A549 (cell line): ENCODE data around the gene CPED1. TPM values are rescaled to one million over a fixed set of nuclear protein-coding genes. Genes with fewer than 3 reads are reported as not detected.

Experiments
- ATAC-seq, 2 experiments: fragments of 200-7000 bp in 1 of 2; fragments of >200 bp in 1 of 2; cut with Nextera tagmentation in 1 of 2; cut with Tn5 transposase in 1 of 2; 3 replicates each; pipeline versions ENCODE4 v1.8.0 to v1.9.1; 2018 to 2020; ENCODE audit warnings: mild to moderate bottlenecking in 1 of 2, moderate library complexity in 1 of 2
- CTCF ChIA-PET: fragments of 300-600 bp; sonication (Branson Sonifier 250); formaldehyde crosslinking; extraction: SDS; loops from one replicate; lab custom pipeline; 2021; ENCODE audit warnings: antibody characterized with exemption, inconsistent platforms; lab: Yijun Ruan, JAX
- POLR2A ChIA-PET: fragments of 350-600 bp; formaldehyde crosslinking; extraction: SDS; loops from one replicate; lab custom pipeline; 2021; ENCODE audit warnings: antibody characterized with exemption, inconsistent platforms; lab: Yijun Ruan, JAX
- DNase-seq, 2 experiments: peaks; one replicate each; pipeline versions ENCODE4 v3.0.0 to v3.0.0-alpha.2; 2011 to 2016; ENCODE audit warnings: low read depth in 1 of 2, low spot score in 1 of 2
- FAIRE-seq: peaks from 2 replicates; lab custom pipeline; 2011; peaks lifted over from hg19 to GRCh38; lab: Jason Lieb, UNC
- H3K27ac ChIP-seq, 2 experiments: fragments of >200 bp; sonication (Bioruptor Twin); formaldehyde crosslinking; 3 replicates each; pipeline ENCODE4 v1.5.1; 2016 to 2017
- H3K4me1 ChIP-seq: fragments of >200 bp; sonication (Bioruptor Twin); formaldehyde crosslinking; 3 replicates; pipeline ENCODE4 v1.6.1; 2016
- H3K4me2 ChIP-seq: fragments of >200 bp; sonication (Bioruptor Twin); formaldehyde crosslinking; 3 replicates; pipeline ENCODE4 v1.6.1; 2016
- H3K4me3 ChIP-seq: fragments of >200 bp; sonication (Bioruptor Twin); formaldehyde crosslinking; 3 replicates; pipeline ENCODE4 v1.5.1; 2016
- H3K9me3 ChIP-seq: fragments of >200 bp; sonication (Bioruptor Twin); formaldehyde crosslinking; 3 replicates; pipeline ENCODE4 v1.6.1; 2016
- ATOH8 ChIP-seq: fragments of 250-450 bp; sonication (Bioruptor Pico); IDR thresholded peaks from 2 replicates; pipeline ENCODE4 v1.5.0; 2020; ENCODE audit warnings: low read depth, mild to moderate bottlenecking, moderate library complexity
- BCL3 ChIP-seq: fragments of >200 bp; sonication (Bioruptor Twin); formaldehyde crosslinking; IDR thresholded peaks from 3 replicates; pipeline ENCODE4 v1.6.1; 2016
- CBX8 ChIP-seq: fragments of 200-600 bp; sonication (generic); IDR thresholded peaks from 2 replicates; pipeline ENCODE4 v1.6.1; 2016
- CEBPB ChIP-seq, 2 experiments: fragments of >200 bp in 1 of 2; sonication (Bioruptor Twin) in 1 of 2; formaldehyde crosslinking in 1 of 2; IDR thresholded peaks; 2 replicates each; pipeline ENCODE4 v1.6.1; 2012 to 2016
- CHD4 ChIP-seq: fragments of 200-600 bp; sonication (generic); IDR thresholded peaks from 2 replicates; pipeline ENCODE4 v1.6.1; 2016; ENCODE audit warnings: antibody characterized with exemption, mild to moderate bottlenecking, borderline replicate concordance
- CTCF ChIP-seq: fragments of >200 bp; sonication (Bioruptor Twin); formaldehyde crosslinking; IDR thresholded peaks from 3 replicates; pipeline ENCODE4 v1.5.1; 2016
- HOXB5 ChIP-seq: fragments of 250-450 bp; sonication (Bioruptor Pico); IDR thresholded peaks from 2 replicates; pipeline ENCODE4 v1.5.0; 2020; ENCODE audit warnings: mild to moderate bottlenecking, moderate library complexity
- JUN ChIP-seq, 2 experiments: fragments of >200 bp; sonication (Bioruptor Twin); formaldehyde crosslinking; IDR thresholded peaks; 2 replicates in 1 of 2; 3 replicates in 1 of 2; pipeline ENCODE4 v1.6.1; 2016 to 2017
- JUNB ChIP-seq: fragments of >200 bp; sonication (Bioruptor Twin); formaldehyde crosslinking; IDR thresholded peaks from 2 replicates; pipeline ENCODE4 v1.6.1; 2016
- KDM1A ChIP-seq: fragments of 200-600 bp; sonication (generic); IDR thresholded peaks from 2 replicates; pipeline ENCODE4 v1.6.1; 2016; ENCODE audit warnings: low read depth, mild to moderate bottlenecking
- MYC ChIP-seq: IDR thresholded peaks from 2 replicates; pipeline ENCODE4 v1.6.1; 2012; ENCODE audit warnings: mild to moderate bottlenecking, inconsistent platforms, low read length, improper control_type of control experiment, borderline replicate concordance
- NFE2L2 ChIP-seq: fragments of 150-350 bp; conservative IDR thresholded peaks from 2 replicates; pipeline ENCODE4 v1.6.1; 2014; ENCODE audit warnings: low read length
- NPAS2 ChIP-seq: fragments of 250-450 bp; sonication (Bioruptor Pico); IDR thresholded peaks from 2 replicates; pipeline ENCODE4 v1.8.0; 2022; ENCODE audit warnings: mild to moderate bottlenecking, moderate library complexity, borderline replicate concordance
- NR3C1 ChIP-seq: fragments of >200 bp; sonication (Bioruptor Twin); formaldehyde crosslinking; IDR thresholded peaks from 3 replicates; pipeline ENCODE4 v1.6.1; 2017
- PBX3 ChIP-seq: IDR thresholded peaks from 2 replicates; pipeline ENCODE4 v1.6.1; 2012
- RAD21 ChIP-seq, 2 experiments: fragments of >200 bp in 1 of 2; sonication (Bioruptor Twin) in 1 of 2; formaldehyde crosslinking in 1 of 2; IDR thresholded peaks in 1 of 2; conservative IDR thresholded peaks in 1 of 2; 2 replicates in 1 of 2; 3 replicates in 1 of 2; pipeline ENCODE4 v1.6.1; 2012 to 2018; ENCODE audit warnings: inconsistent platforms in 1 of 2
- RCOR1 ChIP-seq: fragments of 150-350 bp; IDR thresholded peaks from 2 replicates; pipeline ENCODE4 v1.6.1; 2014; ENCODE audit warnings: antibody characterized with exemption, low read length, low read depth
- REST ChIP-seq: fragments of 200-600 bp; sonication (generic); IDR thresholded peaks from 2 replicates; pipeline ENCODE4 v1.6.1; 2016; ENCODE audit warnings: antibody characterized with exemption, mild to moderate bottlenecking, moderate library complexity
- RNF2 ChIP-seq: fragments of 200-600 bp; sonication (generic); IDR thresholded peaks from 2 replicates; pipeline ENCODE4 v1.6.1; 2016; ENCODE audit warnings: low read depth, mild to moderate bottlenecking, antibody characterized with exemption, moderate library complexity, borderline replicate concordance
- SREBF2 ChIP-seq: fragments of 450-650 bp; IDR thresholded peaks from 2 replicates; pipeline ENCODE4 v1.6.1; 2014; ENCODE audit warnings: mild to moderate bottlenecking, moderate library complexity
- TFCP2L1 ChIP-seq: fragments of 250-450 bp; sonication (Bioruptor Pico); IDR thresholded peaks from 2 replicates; pipeline ENCODE4 v1.5.0; 2021; ENCODE audit warnings: mild to moderate bottlenecking
- ZC3H11A ChIP-seq: fragments of 450-650 bp; IDR thresholded peaks from 2 replicates; pipeline ENCODE4 v1.6.1; 2014; ENCODE audit warnings: antibody characterized with exemption, mild to moderate bottlenecking
- ZFP36 ChIP-seq: fragments of 450-650 bp; IDR thresholded peaks from 2 replicates; pipeline ENCODE4 v1.6.1; 2014; ENCODE audit warnings: borderline replicate concordance; ENCODE audit not compliant: partially characterized antibody
- ZNF302 ChIP-seq: fragments of 250-450 bp; sonication (Bioruptor Pico); IDR thresholded peaks from 2 replicates; pipeline ENCODE4 v1.9.0; 2021; ENCODE audit warnings: inconsistent platforms, mild to moderate bottlenecking, moderate library complexity
- WGBS: methylation state at CpG from one replicate; pipeline ENCODE4 v1.1.6; 2017; ENCODE audit errors: missing lambda C conversion rate; 5-methylcytosine and 5-hydroxymethylcytosine counted together
- polyA plus RNA-seq, 4 experiments: library from polyadenylated mRNA; depleted of rRNA in 3 of 4; stranded (reverse); fragments of >200 nt; fragmentation: RNase III in 1 of 4; extraction: RNeasy Plus Mini Kit Qiagen cat#74134 plus additional on column Dnase treatment in 1 of 4; gene quantifications; 2 replicates in 3 of 4; 3 replicates in 1 of 4; pipeline ENCODE4 v1.2.3, GENCODE V29; 2011 to 2017

Gene CPED1
- polyA plus RNA-seq, 2 of the 4 experiments (the other 2 are of a cell fraction): 0.03 TPM; not detected in 1

GRCh38 chr7:121133444-121133843, 144.9 kb downstream of the CPED1 start:
- no peak for DNase-seq
- CTCF ChIA-PET: no interaction called here
- Histone ChIP-seq H3K4me2 (no peak overlapping the region), H3K27ac (no peak overlapping the region), H3K4me3 (no peak overlapping the region), H3K4me1 (no peaks in the 10 kb centered on the region), H3K9me3 (no peaks in the 10 kb centered on the region)
- TF ChIP-seq RNF2 (no peak), NFE2L2 (no peak), JUNB (no peak), HOXB5 (CRISPR knock-in tag) (no peak), REST (no peak), ZFP36 (no peak), KDM1A (no peak), CHD4 (no peak), RCOR1 (no peak), JUN (IDR thresholded peaks at IDR 0.05) (no peak), PBX3 (no peak), CBX8 (no peak), CEBPB (IDR thresholded peaks at IDR 0.05) (no peak), RAD21 (conservative IDR thresholded peaks at IDR 0.05 in 1 of 2, IDR thresholded peaks at IDR 0.05 in 1 of 2) (no peak), MYC (no peak)
- POLR2A ChIA-PET: no interaction called here
- WGBS: 53% methylated on average over 3 of the region's 3 CpGs
- no peak for FAIRE-seq
- ATAC-seq: no peak

- Histone ChIP-seq H3K4me1 (no peaks in the 10 kb centered on the region), H3K4me3 (no peak overlapping the region), H3K4me2 (no peak overlapping the region), H3K9me3 (no peaks in the 10 kb centered on the region), H3K27ac (no peak overlapping the region)
- FAIRE-seq (no peak), DNase-seq (no peak), ATAC-seq (no peak)
- ChIA-PET CTCF (interaction anchor here (1.1 to 1.2 kb wide), 2 partner anchors 150 to 331 kb away, joined by 3 read pairs; no protein-coding TSS in a partner anchor), POLR2A (no interaction called here)
- WGBS: 54% methylated on average over 2 of the region's 2 CpGs
- TF ChIP-seq KDM1A (no peak), BCL3 (no peak), REST (no peak), PBX3 (no peak), ZC3H11A (no peak), SREBF2 (no peak), ZNF302 (CRISPR knock-in tag) (no peak), RNF2 (no peak), NR3C1 (no peak), NPAS2 (no peak), TFCP2L1 (no peak), CTCF (no peak), RAD21 (conservative IDR thresholded peaks at IDR 0.05 in 1 of 2, IDR thresholded peaks at IDR 0.05 in 1 of 2) (no peak), ATOH8 (CRISPR knock-in tag) (no peak)
These were observed 149.1 kb downstream of the CPED1 start for GRCh38 chr7:121137580-121137979.
